ENCODE measurements around the gene AP1S1.

The AP1S1 gene

GRCh38 chr7:101208794-101209193 lies 54.5 kb downstream of the AP1S1 start:
- intact Hi-C loops (cut with DNase I) = no loop called here
- DNase-seq = no peak

GRCh38 chr7:101210143-101210542 lies 55.9 kb downstream of the AP1S1 start:
- intact Hi-C loops (cut with DNase I) = loop anchor here (10.0 kb wide), 1 partner anchor 75 kb away; no protein-coding TSS in a partner anchor
- no peak for DNase-seq

Measured in head of caudate nucleus (tissue), 42 donors.